Bone marrow (tissue), 2 donors: ENCODE data around the gene ACADS.

Experiments
- DNase-seq, 2 donors: peaks; one replicate each; lab custom pipeline; 2025; lab: John Stamatoyannopoulos, UW

Gene ACADS, protein sequence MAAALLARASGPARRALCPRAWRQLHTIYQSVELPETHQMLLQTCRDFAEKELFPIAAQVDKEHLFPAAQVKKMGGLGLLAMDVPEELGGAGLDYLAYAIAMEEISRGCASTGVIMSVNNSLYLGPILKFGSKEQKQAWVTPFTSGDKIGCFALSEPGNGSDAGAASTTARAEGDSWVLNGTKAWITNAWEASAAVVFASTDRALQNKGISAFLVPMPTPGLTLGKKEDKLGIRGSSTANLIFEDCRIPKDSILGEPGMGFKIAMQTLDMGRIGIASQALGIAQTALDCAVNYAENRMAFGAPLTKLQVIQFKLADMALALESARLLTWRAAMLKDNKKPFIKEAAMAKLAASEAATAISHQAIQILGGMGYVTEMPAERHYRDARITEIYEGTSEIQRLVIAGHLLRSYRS

DNA sequence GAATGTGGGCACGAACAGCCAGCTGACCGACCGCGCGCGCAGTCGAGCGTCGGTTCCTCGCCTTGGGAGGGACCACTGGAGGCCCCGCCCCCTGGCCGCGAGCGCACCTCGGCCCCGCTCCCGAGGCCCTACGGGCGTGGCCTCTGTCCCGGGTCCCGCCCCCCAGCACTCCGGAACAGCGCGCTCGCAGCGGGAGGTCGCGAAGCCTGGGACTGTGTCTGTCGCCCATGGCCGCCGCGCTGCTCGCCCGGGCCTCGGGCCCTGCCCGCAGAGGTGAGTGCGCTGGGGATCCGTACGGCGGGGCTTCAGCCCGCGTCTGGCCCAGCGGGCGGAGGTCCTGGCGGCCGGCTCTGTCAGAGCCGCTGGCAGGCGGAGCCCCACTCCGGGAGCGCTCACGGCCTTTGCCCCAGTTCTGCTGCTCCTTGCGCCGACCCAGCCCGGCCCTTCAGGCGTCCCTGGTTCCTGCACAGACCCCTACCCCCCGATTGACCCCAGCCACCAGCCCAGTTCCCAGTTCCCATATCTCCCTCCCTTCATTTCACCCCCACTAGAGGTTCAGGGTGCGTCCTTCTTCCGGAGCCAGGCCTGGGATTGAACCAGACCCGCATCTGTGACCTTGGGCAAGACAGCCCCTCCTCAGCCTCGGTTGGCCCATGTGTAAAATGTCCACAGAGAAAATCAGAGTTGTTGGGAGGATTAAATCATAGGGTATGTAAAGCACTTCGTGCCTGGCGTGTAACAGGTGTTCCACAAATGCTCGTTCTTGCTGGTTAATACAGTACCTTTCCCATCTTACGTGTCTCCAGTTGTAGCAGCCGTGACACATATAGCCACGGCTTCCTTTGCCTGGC lies at the start of gene ACADS:
ACADS (plus strand) TSS at position 168 of the 851 bp plus-strand sequence; CDS start at position 228, 60 bp downstream.
- peak; percentile 47 to 63 for DNase-seq

DNA sequence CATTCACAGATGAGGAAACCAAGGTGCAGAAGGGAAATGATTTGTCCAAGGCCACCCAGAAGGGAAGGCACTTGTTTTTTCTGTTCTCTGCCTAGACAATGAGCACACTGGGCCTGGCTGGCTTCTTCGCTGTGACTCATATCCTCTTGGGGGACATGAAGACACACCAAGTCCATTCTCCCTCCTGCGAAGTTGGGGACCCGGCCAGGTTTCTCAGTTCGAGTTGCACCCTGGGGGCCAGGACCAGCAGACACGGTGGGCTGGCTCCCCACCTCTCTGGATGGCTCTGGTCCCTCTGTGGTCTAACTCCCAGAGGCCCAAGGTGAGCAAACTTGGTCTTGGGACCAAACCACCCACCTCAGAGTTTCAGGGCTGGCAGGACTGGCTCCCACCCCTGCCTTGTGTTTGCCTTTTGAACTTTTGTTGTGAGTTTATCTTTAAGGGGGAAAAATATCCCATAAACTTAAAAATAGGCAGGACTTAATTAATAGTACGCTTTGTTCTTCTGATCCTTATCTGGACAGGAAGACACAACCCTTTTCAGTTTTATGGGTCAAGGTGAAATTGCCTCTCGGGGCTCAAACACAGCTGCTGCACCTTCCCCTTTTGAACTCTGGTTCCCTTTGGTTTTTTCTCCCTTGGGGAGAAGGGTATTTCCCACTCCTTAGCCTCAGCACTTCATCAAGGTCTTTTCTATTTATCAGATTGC lies 47.7 kb upstream of the ACADS start:
- DNase-seq: peak in 1 of 2 donors; percentile 66

DNA sequence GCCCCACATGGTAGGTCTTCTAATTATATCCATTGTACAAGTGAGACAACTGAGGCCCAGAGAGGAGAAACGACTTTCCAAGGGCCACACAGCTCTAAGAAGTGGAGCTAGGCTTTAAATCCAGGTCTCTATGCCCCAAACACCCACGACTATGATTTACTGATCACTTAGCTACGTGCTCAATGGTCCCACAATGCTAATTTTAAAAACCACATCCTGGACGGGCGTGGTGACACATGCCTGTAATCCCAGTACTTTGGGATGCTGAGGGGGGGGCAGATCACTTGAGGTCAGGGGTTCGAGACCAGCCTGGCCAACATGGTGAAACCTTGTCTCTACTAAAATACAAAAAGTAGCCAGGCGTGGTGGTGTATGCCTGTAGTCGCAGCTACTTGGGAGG lies 47.1 kb upstream of the ACADS start:
- no peak for DNase-seq

DNA sequence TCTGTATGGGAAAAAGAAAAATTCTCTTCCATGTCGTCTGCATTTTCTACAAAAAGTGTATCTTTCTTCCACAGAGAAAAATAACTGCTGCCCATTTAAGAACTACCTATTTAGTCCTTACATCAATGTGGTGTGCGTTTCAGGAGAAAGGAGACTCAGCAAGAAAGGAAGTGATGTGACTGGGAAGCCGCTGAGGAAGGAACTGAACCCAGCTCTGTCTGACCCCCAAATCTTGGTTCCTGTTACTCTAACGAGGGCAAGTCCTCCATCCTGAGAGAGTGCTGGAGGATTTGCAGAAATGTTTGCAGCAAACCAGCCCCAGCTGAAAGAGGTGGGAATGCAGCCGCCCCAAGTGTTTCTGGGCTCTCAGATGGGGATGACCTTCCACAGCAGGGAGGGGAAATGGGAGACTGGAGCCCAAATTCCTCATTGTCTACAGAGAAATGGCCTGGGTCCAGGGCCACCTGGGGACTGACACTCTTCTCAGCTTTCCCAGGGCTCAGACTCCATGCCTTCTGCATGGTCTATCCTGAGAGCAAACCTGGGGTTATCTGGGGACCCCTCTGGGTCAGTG lies 45.4 kb upstream of the ACADS start:
- DNase-seq: no peak

DNA sequence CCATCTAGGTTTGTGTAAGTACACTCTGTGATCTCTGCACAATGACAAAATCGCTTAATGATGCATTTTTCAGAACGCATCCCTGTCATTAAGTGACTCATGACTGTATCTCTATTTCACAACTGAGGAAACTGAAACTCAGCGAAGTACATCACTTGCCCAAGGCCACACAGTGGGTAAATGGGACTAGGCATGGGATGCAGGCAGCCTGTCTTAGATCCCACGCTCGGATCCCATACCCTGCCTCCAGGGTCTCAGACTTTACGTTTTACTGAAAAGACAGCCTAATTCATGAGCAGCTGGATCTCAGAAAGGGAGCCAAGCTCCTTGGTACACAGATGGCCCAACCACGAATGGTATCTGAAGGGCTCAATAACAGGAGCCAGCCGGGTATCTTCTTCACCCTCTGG lies 41.1 kb upstream of the ACADS start:
- DNase-seq: peak in 1 of 2 donors; percentile 12

DNA sequence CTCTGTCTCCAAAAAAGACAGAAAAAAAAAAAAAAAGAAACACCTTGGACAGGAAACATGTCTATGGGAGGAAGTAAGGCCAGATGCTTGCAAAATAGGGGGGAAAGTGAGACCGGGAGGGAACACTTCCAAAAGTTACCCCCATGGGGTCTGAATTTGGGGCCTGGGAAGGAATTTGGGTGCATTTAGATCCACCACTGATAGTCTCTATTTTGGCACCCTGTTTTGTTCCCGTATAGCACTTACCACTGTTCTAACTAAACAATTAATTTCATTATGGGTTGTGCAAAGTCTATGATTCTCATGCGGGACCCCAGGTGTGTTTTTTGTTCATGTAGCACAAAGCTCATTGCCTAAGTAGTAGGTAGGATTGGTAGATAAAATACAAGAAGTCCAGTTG lies 40.1 kb upstream of the ACADS start:
- DNase-seq: no peak

DNA sequence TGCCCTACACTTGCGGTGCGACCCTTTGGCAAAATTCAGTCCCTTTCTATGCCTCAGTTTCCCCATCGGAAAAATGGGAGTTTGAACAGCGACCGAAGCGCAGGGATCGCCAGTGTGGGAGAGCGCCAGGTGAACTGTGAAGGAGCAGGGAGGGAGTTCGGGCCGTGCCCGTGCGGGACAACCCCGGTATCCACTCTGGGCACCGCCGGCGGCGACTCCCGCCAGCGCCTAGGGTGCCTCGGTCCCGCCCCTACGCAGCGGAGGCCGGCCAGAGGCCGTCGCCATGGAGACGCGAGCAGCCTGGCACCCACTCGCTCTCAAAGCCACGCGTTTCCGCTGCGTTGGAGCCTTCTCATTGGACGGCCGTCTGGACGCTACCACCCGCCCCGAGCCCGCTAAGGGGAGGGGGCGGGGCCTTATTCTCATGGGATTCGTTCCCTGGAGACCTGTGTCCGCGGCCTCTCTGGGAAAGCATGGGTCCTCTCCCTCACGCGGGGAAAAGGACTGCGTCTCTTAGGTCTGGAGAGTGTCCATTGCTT lies 39.4 kb upstream of the ACADS start:
- peak; percentile 93 to 99 for DNase-seq

DNA sequence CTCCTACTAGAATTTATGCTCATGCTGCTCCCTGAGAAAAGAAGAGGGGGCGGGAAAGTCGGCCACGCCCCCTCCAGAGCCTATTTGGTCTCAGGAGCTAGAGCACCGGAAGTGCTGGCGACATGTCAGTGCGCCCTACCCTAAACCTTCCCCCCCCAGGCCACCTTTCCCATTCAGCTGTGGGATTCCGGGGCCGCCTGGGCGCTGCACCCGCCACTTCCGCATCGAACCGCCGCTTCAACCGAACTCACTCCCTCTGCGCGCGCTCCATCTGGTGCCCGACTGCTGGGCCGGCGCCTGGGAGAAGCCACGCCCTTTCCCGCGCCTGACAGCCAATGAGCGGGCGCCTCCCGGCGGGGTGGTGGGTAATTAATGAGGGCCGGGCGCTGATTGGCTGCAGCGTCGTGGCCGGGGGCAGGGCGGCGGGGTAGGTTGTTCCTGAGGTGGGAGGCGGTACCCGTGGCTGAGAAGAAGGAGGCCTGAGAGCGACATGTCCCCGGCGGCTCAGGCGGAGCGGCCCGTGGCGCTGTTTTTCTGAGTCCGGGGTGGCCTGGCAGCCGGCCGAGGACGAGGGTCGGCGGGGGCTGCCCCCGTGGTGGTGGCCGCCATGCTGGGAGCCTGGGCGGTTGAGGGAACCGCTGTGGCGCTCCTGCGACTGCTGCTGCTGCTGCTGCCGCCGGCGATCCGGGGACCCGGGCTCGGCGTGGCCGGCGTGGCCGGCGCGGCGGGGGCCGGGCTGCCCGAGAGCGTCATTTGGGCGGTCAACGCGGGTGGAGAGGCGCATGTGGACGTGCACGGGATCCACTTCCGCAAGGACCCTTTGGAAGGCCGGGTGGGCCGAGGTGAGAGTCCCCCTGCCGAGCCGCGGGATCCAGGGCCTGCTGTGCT lies 38.7 kb upstream of the ACADS start, which contains the start of gene MLEC:
MLEC (plus strand) TSS at position 460 of the 888 bp plus-strand sequence; CDS start at position 608, 148 bp downstream.
- DNase-seq: peak; percentile 96 to 99

DNA sequence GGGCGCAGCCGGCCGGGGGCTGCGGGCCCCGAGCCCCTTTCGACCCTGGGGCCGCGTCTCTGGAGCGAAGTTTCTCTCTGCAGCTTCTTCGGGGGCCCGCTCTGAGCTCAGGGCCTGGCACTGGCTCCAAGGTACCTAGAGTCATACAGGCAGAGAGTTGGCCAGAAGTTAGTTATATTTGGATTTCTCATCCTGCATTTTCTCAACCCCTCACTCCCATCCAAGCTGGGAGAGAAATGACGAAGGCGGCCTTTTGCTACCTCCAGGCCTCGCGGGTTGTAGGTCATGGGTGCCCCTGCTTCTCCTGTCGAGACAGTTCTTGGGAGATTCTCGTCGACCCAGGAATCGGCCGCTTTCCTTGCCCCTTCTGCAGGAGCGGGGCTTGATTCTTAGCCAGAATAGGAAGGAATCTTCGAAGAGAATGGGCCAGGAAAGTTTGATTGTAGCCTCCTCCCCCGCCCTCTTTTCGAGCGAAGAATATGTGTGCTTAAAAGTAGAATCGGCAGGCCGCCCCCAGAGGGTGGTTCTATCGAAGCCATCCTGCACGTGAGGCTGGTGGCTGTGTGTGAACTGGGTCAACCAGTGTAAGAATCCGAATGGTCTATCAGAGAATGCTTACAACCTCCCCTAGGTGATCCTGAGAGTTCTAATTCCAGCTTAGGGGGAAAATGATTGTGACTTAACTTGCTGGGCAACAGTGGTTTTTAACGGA lies 37.9 kb upstream of the ACADS start:
- peak in 1 of 2 donors; percentile 4 for DNase-seq

DNA sequence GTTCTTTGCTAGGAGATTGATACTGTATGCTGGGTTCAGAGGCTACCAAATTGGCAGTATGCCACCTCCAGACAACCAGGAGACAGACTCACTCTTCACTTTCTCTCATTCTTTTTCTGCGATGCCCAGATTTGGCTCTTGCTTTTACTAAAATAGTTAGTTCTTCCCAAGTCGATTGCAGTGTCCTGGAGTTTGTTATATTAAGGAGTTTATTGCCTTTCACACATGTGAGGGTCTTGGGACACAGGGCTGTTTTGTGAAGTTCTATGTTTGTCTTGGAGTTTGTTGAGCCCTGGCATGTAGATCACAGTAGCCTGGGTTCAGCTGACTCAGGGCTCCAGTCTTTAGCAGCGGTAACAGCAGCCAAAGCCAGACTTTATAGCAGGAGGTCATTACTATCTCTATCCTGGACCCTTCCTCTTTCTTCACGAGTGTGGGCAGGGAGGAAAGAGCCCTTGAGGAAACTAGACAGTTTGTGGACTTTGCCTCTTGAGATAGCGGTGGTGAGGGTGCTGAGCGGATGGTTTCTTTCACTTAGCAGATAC lies 37.0 kb upstream of the ACADS start:
- no peak for DNase-seq

DNA sequence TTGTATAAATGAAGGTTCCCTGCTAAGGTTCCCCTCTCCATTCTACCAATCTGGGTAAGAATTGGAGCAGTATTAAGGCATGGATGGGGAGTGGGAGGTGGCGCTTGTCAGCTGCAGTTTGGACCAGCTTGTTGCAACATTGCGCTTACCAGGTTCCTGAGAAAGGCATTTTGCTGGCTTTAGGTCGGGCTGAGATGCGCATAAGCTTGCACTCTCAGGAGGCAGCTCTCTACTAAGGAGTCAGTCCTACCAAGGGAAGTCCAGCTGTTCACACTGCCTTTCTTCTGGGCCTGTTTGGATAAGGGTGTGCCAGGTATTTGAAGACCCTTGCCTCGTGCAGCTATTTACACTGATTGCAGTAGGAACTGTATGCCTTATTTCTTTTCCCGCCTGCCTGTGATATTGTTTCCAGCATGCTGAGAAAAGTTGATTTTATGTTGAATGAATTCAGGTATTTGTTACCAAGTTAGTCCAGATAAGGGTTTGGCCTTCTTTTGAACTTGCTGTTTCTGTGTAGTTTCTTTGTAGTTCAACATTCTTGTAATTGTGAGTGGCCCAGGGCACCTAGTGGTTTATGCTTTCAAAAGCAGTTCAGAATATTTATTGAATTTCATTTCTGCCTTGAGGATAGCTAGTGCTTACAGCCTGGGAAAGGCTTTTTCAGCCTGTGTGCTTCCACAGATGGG lies 36.1 kb upstream of the ACADS start:
- no peak for DNase-seq

DNA sequence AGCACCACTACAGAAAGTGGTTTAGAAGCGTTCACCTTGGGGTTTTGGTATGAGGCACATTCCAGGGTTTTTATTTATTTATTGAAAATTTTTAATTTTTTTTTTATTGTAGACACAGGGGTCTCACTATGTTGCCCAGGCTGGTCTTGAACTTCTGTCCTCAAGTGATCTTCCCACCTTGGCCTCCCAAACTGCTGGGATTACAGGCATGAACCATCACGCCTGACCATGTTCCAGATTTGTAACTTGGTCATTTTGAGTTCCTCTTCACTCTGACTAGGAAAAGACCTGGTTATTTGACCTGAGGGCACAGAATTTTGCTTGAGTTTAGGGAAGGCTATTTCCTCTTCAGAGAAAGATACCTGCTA lies 35.6 kb upstream of the ACADS start:
- no peak for DNase-seq

DNA sequence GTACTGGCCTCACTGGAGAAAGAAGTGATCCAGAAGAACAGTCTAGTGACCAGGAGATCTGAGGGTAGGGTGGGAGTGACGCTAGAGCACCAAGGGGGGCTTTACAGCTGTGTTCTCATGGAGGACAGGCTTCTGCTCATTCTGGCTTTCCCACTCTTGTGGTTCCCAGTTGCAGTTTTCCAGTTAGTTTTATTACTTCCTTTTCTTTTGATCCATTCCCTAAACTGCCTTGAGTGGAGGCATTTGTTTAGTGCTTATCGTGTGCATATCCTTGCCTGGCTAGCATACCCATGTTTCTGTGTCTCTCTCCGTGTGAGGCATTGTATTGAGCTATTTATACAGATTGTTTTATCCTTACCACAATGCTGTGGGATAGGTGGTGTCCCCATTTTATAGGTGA lies 34.6 kb upstream of the ACADS start:
- no peak for DNase-seq

DNA sequence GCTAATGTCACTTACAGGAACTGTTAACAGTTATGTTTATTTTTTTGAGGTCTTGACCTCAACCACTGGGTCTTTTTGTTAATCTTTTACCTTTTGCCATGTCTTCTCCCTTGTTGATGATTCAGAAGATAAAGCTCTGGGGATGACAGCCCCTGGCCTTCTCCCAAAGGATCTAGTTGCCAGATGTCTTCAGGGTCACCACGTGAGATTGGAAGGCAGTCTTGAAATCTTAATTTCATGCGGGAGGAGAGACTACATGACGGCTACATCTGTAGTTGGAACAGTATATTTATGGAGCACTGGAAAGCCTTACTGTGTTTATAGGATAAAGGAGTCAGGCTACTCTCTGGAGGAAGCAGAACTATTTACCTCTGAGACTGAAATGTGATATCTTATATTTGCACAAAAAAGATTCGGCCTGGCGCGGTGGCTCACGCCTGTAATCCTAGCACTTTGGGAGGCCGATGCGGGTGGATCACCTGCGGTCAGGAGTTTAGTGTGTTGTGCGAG lies 33.0 kb upstream of the ACADS start:
- DNase-seq: no peak

DNA sequence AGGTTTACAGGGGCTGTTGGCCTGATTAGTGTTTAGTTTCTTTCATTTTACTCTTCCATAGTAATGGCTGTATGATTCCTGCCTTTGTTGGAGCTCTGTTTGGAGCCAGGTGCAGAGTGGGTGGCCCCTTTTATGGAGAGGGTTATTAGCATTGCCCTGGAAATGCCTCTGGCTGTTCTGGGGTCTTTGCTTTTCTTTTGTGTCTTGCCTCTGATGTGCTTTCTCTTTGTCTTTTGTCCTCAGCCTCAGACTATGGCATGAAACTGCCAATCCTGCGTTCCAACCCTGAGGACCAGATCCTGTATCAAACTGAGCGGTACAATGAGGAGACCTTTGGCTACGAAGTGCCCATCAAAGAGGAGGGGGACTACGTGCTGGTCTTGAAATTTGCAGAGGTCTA lies 31.8 kb upstream of the ACADS start:
- DNase-seq: no peak

DNA sequence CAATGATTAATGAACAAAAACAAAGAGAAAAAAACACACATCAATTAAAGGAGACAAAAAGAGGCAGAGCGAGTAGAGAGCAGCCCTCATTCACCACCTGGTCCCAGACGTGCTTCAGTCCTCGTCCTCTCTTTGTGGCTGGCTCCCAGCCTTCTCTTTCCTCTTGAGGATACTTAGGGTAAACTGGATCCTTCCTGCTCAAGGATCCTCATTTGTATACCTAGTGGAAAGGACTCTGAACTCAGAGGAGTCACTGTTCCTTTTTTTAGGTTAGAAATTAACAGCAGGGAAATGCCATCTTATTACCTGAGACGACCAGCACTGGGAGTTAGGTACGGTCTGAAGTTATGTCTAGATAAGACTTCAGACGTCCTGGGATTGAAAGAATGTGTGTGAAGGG lies 29.0 kb upstream of the ACADS start:
- no peak for DNase-seq

DNA sequence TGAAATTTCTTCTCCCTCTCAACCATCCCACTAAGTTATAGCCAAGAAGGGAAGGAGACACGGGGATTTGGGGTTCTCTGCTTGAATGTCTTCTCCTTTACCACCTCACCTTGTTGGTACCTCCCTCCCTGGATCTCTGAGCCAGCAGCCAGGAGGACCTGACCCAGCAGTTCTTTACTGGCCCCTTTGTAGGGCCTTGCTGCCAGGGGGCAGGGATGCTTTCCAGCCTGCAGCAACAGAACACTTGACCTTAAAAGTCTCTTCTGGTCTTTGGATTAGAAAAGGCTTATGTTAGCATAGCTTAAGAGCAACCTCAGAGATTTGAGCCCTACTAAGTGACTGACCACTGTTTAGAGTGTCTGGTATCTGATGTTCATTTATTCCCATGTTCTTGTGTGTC lies 28.3 kb upstream of the ACADS start:
- DNase-seq: no peak

DNA sequence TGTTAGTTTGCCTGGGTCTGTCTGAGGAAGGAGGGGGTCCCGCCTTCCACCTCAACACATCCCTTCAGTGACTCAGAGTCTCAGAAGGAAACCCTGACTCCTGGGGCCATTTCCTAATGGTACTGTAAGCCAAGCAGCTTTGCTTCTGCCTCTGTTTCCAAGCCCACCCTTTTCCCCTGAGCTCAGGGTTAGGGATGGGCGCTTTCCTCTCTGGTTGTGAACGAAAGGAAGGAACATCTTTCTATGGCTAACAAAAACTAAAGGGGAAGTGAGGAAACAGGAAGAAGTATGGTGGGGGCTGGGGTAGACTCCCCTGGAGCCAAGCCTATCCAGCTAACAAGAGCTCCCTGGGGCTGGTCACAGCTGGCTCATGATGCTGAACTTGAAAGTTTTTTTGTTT lies 27.0 kb upstream of the ACADS start:
- DNase-seq: peak in 1 of 2 donors; percentile 45

DNA sequence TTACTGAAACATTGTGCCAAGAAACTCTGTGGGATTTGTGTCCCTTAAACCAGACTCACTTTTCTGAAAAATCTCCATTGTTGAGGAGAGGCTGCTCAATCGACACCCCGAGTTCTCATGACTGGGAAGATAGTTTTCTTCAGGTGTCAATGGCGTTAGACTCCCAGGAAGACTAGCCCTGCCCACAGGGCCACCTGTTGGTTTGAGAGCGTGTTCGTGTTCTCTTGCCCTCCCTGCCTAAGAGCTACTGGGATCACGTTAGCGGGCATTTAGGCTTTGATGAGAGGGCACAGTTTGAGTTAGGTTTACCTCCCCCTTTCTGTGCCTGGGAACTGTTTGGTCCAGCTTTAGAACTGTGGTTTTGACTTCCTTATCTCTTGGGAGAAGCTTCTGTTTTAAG lies 26.1 kb upstream of the ACADS start:
- no peak for DNase-seq
